ENCODE data around the gene PRRC2C.

PRRC2C gene

GRCh38 chr1:171641076-171641864 is 155.9 kb downstream of the PRRC2C start:
- Histone ChIP-seq H3K27ac (no peak overlapping the region), H3K9me3 (ENCODE audit: low read depth, low read length) (no peaks in the 10 kb centered on the region), H3K9ac (ENCODE audit: insufficient read length) (no peak overlapping the region), H3K36me3 (ENCODE audit: insufficient read depth, low read length) (no peaks in the 10 kb centered on the region), H3K4me3 (no peak overlapping the region)
- TF ChIP-seq POLR2AphosphoS5 (IDR thresholded peaks at IDR 0.05; ENCODE audit: borderline replicate concordance, low read depth, low read length): no peak
- DNase-seq (ENCODE audit: low read depth, low spot score): no peak

- Histone ChIP-seq H3K4me3 (no peak overlapping the region), H3K9ac (ENCODE audit: insufficient read length) (no peak overlapping the region), H3K9me3 (ENCODE audit: low read depth, low read length) (no peaks in the 10 kb centered on the region), H3K27ac (no peak overlapping the region), H3K36me3 (ENCODE audit: insufficient read depth, low read length) (no peaks in the 10 kb centered on the region)
- TF ChIP-seq FOXP2 (optimal IDR thresholded peaks at IDR 0.05; ENCODE audit: control extremely low read depth, extremely low read length, insufficient read depth) (no peak), POLR2AphosphoS5 (IDR thresholded peaks at IDR 0.05; ENCODE audit: borderline replicate concordance, low read depth, low read length) (no peak), EZH2 (IDR thresholded peaks at IDR 0.05) (no peak)
- DNase-seq (ENCODE audit: low read depth, low spot score): no peak
These were observed 156.9 kb downstream of the PRRC2C start for GRCh38 chr1:171642197-171642596.
